ENCODE data around the gene ST3GAL4. TPM values are rescaled to one million over a fixed set of nuclear protein-coding genes. Genes with fewer than 3 reads are reported as not detected.

The ST3GAL4 gene
- total RNA-seq, 2 donors from 2014 or later, result 123 to 304 TPM

DNA sequence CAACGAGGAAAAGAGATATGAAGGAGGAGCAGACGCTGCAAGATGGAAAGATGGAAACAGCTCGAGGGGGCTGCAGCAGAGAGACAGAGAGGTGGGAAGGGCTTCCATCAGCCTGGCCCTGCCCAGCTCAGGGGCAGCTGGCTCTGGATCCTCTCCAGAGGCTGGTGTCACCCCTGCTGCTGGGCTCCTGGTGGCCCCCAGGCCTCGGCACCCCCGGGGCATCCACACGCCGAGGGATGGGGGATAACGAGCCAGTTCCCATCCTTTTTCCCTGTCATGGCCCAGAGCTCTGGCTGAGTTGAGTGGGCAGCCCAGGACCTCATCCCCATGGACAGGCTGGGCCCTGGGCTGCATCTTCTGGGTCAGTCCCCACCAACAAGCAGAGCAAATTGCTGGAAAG, 102.3 kb downstream of the ST3GAL4 start:
- H3K27me3 ChIP-seq, result no peaks in the 10 kb centered on the region
- no peak for TF ChIP-seq CTCF (IDR thresholded peaks at IDR 0.05)
- H3K4me3 ChIP-seq, result no peak overlapping the region
- H3K27ac ChIP-seq, result no peak overlapping the region
- H3K4me1 ChIP-seq, result no peaks in the 10 kb centered on the region
- intact Hi-C loops (cut with DNase I), result no loop called here
- H3K9me3 ChIP-seq, result no peaks in the 10 kb centered on the region
- H3K9ac ChIP-seq (ENCODE audit: low read depth in 2 of 2, low read length in 2 of 2), result no peak overlapping the region
- no peaks in the 10 kb centered on the region for H3K36me3 ChIP-seq
- DNase-seq, result no peak

GRCh38 chr11:126459691-126460281, 104.3 kb downstream of the ST3GAL4 start:
- Histone ChIP-seq H3K4me1 (no peaks in the 10 kb centered on the region), H3K36me3 (no peaks in the 10 kb centered on the region), H3K27me3 (no peaks in the 10 kb centered on the region), H3K9ac (ENCODE audit: low read depth in 2 of 2, low read length in 2 of 2) (no peak overlapping the region), H3K9me3 (no peaks in the 10 kb centered on the region), H3K4me3 (no peak overlapping the region), H3K27ac (no peak overlapping the region)
- no peak for TF ChIP-seq CTCF (IDR thresholded peaks at IDR 0.05)
- intact Hi-C loops (cut with DNase I), result no loop called here
- no peak for DNase-seq

GRCh38 chr11:126460417-126461095, 105.1 kb downstream of the ST3GAL4 start:
- TF ChIP-seq CTCF (IDR thresholded peaks at IDR 0.05), result no peak
- no peak for DNase-seq
- intact Hi-C loops (cut with DNase I), result no loop called here
- Histone ChIP-seq H3K4me3 (no peak overlapping the region), H3K9me3 (no peaks in the 10 kb centered on the region), H3K27ac (no peak overlapping the region), H3K27me3 (no peaks in the 10 kb centered on the region), H3K4me1 (no peaks in the 10 kb centered on the region), H3K9ac (ENCODE audit: low read depth in 2 of 2, low read length in 2 of 2) (no peak overlapping the region), H3K36me3 (no peaks in the 10 kb centered on the region)

DNA sequence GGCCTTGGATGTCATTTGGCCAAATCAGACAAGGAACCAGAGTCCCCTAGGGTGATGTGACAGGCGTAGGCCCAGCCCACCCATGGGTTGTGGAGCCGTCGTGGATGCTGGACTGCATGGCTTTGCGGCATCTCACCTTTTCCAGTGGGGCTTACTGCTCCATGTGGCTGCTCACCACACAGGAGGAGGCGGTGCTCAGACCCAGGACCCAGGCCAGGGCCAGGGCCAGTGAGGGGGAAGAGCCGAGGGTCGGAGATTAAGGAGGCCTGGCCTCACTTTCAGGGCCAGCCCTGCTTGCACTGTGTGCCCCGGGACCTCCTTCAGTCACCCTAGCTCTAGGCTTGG, 105.6 kb downstream of the ST3GAL4 start:
- H3K9ac ChIP-seq (ENCODE audit: low read depth in 2 of 2, low read length in 2 of 2), result no peak overlapping the region
- intact Hi-C loops (cut with DNase I), result no loop called here
- H3K4me3 ChIP-seq, result no peak overlapping the region
- no peaks in the 10 kb centered on the region for H3K4me1 ChIP-seq
- no peak overlapping the region for H3K27ac ChIP-seq
- no peaks in the 10 kb centered on the region for H3K9me3 ChIP-seq
- no peaks in the 10 kb centered on the region for H3K36me3 ChIP-seq
- no peaks in the 10 kb centered on the region for H3K27me3 ChIP-seq
- no peak for TF ChIP-seq CTCF (IDR thresholded peaks at IDR 0.05)
- no peak for DNase-seq

DNA sequence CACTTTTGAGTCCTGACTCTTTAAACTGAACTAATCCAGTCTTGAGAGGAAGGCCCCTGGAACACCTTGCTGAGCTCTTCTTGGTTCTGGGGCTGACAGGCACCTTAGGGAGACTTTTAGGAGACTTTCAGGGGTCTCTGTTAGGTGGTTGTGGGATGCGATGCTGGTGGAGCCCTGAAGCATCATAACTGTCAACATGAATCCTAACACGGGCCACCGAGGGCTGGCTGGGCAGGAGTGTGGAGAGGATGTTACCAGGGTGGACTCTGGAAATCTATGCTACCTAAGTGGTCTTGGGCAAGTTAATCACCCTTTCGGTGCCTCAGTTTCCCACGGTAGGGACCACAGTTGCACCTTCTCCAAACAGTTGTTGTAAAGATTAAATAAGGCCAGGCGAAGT, 106.5 kb downstream of the ST3GAL4 start:
- TF ChIP-seq CTCF (IDR thresholded peaks at IDR 0.05), result no peak
- intact Hi-C loops (cut with DNase I), result no loop called here
- Histone ChIP-seq H3K4me3 (no peak overlapping the region), H3K36me3 (no peaks in the 10 kb centered on the region), H3K9me3 (no peaks in the 10 kb centered on the region), H3K27me3 (no peaks in the 10 kb centered on the region), H3K9ac (ENCODE audit: low read depth in 2 of 2, low read length in 2 of 2) (no peak overlapping the region), H3K27ac (no peak overlapping the region), H3K4me1 (no peaks in the 10 kb centered on the region)
- no peak for DNase-seq

Data from colonic mucosa (tissue), 4 donors.